Stimulated activated CD4-positive, alpha-beta T cell treated with anti-CD3 and anti-CD28 coated beads, Interleukin-4, amount 100 ng/mL, for 1 hour (primary cell): ENCODE measurements around the gene PRPF8.

Experiments
- DNase-seq: peaks from one replicate; pipeline ENCODE4 v3.0.0-alpha.2; 2020

The PRPF8 gene

GRCh38 chr17:1624650-1625049 lies 60.0 kb downstream of the PRPF8 start:
- DNase-seq = no peak

GRCh38 chr17:1623057-1623630 lies 61.5 kb downstream of the PRPF8 start:
- no peak for DNase-seq

- no peak for DNase-seq
Measured at GRCh38 chr17:1621273-1621954, 63.3 kb downstream of the PRPF8 start.

- DNase-seq = no peak
Measured at GRCh38 chr17:1620486-1620885, 64.2 kb downstream of the PRPF8 start.

- no peak for DNase-seq
Measured at GRCh38 chr17:1617620-1618174, 67.0 kb downstream of the PRPF8 start.

GRCh38 chr17:1616101-1616500 lies 68.6 kb downstream of the PRPF8 start:
- DNase-seq = no peak

- no peak for DNase-seq
Measured at GRCh38 chr17:1612400-1612799, 72.3 kb downstream of the PRPF8 start.

GRCh38 chr17:1611715-1612114 lies 73.0 kb downstream of the PRPF8 start:
- DNase-seq = no peak

GRCh38 chr17:1608676-1609075 lies 76.0 kb downstream of the PRPF8 start:
- no peak for DNase-seq

- DNase-seq = no peak
Measured at GRCh38 chr17:1607971-1608320, 76.7 kb downstream of the PRPF8 start.

- DNase-seq = peak; percentile 28
Measured at GRCh38 chr17:1606352-1606985, 78.2 kb downstream of the PRPF8 start.

- no peak for DNase-seq
Measured at GRCh38 chr17:1605681-1606351, 78.9 kb downstream of the PRPF8 start.

GRCh38 chr17:1604831-1605528 lies 79.7 kb downstream of the PRPF8 start:
- DNase-seq = no peak

- no peak for DNase-seq
Measured at GRCh38 chr17:1601571-1601970, 83.1 kb downstream of the PRPF8 start.
